Activated CD4-positive, CD25-positive, alpha-beta regulatory T cell treated with anti-CD3 and anti-CD28 coated beads, Interleukin-2, amount 50 U/mL, for 72 hours (primary cell): ENCODE results near the gene PTCD1.

ENCODE experiments used
- DNase-seq: peaks from one replicate; pipeline ENCODE4 v3.0.0; 2021

PTCD1 gene, protein sequence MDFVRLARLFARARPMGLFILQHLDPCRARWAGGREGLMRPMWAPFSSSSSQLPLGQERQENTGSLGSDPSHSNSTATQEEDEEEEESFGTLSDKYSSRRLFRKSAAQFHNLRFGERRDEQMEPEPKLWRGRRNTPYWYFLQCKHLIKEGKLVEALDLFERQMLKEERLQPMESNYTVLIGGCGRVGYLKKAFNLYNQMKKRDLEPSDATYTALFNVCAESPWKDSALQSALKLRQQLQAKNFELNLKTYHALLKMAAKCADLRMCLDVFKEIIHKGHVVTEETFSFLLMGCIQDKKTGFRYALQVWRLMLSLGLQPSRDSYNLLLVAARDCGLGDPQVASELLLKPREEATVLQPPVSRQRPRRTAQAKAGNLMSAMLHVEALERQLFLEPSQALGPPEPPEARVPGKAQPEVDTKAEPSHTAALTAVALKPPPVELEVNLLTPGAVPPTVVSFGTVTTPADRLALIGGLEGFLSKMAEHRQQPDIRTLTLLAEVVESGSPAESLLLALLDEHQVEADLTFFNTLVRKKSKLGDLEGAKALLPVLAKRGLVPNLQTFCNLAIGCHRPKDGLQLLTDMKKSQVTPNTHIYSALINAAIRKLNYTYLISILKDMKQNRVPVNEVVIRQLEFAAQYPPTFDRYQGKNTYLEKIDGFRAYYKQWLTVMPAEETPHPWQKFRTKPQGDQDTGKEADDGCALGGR

DNA sequence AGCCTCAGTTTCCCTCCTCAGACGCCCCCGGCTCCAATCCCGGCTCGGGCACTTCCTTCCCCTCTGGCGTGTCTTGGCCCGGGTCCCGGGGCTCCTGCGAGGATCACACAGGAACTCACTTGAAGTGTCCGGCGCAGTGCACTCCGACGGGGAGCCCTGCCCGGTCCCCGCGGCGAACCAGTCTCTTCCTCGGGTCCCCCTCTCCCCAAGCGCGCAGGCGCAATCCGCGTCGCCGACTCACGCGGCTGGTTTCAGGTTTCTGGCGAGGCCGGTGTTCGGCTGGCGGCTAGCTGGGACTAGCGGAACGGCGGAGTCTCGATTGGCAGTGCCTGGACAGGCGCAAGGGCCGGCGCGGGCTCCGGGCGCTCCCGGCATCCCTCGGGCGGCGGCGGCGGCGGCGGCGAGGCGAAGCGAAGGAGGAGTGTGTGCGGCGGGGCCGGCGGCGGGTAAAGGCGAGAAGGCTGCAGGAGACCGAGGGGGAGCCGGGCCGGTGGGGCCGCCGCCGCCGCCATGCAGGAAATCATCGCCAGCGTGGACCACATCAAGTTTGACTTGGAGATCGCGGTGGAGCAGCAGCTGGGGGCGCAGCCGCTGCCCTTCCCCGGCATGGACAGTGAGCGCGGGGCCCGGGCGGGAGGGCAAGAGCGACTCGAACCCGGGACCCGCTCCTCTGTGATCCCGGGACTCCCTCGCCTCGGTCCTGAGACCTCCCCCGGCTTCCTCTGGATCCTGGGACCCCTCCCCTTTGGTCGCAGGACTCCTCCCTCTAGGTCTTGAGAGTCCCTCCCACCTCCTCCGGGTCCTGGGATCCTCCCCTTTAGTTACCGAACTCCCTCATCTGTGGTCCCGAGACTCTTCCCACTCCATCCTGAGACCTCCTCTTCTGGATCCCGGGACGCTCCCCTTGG is at the start of gene PTCD1, which contains the start of gene CPSF4:
PTCD1 (minus strand) TSS at position 226 of the 908 bp plus-strand sequence. CDS start 3,556 bp downstream, outside the sequence.
CPSF4 (plus strand) TSS at position 371 of the 908 bp plus-strand sequence; CDS start at position 511, 140 bp downstream.
- peak; percentile 90 for DNase-seq

DNA sequence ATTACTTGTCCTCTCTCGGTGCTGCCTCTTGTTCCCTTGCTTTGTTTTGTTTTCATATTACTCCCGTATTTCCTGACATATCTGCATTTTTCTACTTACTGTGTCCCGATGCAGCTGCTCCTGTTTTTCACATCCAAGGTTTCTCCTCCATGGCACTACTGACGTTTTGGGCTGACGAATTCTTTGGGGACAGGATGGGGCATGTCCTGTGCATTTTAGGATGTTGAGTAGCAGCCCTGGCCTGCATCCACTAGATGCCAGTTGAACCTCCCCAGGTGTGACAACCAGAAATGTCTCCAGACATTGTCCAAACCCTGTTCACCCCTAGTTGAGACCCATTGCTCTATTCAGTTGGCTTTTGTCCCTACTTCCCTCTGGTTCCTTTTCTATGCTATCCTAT is 46.5 kb upstream of the PTCD1 start:
- no peak for DNase-seq

DNA sequence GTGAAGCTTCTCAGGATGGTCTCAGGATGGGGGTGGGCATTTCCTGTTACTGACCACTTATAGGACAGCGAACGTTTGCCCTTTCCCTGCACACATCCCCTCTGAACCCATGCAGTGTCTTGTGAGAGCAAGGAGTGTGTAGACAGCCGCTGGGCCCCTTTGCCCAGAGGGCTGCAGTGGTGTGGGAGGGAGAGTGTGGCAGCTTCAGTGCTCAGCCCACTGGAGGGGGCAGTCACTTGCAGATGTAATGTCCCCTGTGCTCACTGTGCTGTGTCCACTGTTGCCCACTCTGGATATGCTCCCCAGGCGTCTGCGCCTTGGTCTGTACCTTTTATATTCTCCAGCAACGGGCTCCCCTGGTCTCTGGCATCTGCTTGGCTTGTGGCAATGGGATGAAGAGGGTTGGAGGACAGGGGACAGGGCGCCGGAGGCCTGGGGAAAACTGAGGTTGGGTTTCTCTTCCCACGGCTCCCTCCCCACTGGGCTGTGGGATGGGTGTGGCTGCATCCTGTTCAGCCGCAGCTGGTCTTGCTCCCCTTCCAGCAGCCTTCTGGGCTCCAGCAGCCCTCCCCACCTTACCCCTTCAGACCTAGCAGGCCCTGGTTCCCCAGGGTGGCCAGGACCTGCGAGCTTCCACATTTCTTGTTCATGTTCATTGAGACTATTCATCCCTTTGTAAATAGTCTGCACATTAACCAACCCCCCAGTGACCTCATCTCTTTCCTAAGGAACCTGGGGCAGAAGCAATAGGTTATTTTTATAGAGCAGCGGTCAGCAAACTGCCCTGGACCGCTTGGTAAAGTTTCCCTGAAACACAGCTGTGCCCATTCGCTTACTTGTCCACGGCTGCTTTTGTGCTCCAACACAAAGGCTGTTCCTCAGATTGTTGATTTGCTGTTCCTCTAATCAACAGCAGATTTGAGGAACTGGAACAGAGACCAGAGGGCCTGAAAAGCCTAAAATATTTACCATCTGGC is 40.2 kb upstream of the PTCD1 start:
- DNase-seq = no peak

DNA sequence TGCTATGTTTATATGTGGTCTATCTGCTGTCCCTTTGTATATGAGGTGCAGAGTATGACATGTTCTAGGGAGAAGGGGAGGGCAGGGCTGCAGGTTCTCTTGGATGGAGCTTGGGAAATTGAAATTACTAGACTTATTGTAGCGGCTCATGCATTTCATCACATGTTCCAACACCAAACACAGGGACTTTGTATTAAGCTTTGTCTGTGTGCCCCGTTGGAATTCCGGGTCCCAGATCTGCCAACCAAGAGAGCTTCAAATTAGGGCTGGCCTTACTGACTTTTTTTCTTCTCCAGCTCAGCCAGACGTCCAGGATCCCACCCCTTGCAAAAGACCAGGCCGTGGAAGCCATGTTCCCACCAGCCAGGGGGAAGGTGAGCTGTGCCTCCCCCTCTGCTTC is 37.5 kb upstream of the PTCD1 start:
- DNase-seq = no peak

DNA sequence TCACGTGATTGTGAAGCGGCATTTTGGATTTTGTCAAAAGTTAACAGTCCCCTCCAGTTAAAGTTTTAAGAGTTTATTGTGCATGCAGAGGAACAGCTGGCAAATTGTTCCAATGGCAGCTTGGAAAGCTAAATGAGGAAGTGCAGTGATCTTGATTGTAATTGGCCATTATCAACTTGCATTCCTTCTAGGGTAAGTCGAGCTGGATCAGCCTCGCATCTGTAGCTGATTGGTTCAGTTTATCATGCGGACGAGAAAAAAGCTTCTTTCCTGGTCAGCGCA is 34.7 kb upstream of the PTCD1 start:
- DNase-seq = no peak

DNA sequence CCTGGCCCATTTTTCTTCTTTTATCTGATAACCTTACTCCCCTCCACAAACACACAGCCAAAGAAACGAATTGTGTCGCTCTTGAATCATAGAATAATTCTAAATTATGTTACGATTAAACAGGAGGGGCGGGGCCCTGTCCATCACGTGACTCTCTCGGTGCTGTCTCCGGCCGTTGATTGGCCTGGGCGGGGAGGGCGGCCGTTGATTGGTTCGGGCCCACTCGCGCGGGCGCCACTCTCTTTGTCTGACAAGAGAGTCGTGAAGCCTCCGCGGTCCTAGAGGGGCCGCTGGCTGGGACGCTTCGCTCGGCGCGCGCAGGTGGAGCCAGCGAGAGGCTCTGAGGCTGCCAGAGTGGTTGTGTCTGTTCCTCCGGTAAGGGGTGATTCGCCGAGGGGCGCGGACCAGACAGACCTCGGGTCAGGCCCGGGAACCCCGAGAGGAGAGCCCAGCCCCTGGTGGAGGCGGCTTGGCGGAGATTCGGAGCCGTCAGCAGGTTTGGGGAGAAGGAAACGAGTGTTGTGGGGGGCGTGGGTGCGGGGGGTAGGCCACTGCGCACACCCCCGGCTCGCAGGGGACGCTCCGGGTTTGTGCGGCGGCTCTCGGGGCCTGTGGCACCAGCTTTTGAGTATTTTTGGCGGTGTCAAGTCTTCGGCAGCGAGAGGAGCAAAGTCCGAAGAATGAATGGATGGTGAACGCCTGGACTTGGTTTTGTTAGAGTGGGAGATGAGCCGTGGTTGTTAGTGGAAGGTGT is 34.1 kb upstream of the PTCD1 start, which contains the start of gene ZNF789:
ZNF789 (plus strand) TSS at position 330 of the 754 bp plus-strand sequence. CDS start 3,567 bp downstream, outside the sequence.
- peak; percentile 95 for DNase-seq

DNA sequence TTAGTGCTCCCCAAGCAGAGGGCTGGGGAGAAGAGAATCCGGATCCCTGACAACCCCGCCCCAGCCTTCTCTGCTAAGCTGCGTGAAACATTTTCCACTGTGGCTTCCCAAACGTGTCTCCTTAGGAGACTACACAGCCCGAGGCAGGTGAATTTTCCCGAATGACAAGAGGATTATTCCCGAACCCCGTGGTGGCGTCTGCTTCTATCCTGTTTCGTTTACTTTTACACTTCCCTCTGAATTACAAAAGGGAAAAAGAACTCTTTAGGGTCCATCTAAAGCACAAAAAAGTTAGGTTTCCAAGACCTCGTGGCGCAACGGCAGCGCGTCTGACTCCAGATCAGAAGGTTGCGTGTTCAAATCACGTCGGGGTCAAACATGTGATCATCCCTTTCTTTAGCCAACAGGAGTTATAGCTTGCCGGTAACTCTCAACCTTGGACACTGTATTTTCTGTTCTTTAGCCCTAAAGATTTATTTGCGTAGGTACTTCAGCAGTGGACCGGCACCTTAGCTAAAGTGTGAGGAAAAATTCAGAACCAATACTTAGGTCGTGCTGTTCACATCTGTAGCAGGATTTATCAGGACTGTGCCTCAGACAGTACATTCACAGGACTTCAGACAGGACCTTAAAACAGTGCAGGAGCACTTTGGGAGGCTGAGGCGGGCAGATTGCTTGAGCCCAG is 30.9 kb upstream of the PTCD1 start:
- DNase-seq = no peak

DNA sequence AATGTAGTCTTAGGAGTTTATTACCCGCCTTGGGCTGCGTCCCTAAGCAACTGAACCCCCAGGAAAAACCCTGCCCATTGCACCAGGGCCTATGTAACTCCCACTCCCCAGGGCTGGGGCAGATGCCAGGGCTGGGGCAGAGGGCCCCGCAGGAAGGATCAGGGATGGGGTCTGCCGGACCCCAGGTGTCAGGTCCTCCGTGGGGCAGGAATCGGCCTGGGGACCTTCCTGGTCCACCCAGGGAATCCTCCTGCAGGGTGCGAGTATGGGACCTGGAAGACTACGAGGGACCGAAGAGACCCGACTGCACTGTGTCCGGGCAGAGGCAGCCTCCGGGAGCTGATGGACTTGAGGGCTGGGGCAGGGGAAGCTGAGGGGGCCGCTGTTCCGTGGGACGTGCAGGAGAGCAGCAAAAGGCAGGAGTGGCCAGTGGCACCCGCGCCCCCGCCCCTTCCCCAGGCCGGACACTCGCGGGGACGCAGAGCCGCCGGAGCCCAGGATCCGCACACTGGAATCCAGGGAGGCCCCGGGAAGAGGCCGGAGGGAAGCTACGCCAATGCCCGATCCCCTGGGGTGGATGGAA is 29.8 kb upstream of the PTCD1 start:
- no peak for DNase-seq

DNA sequence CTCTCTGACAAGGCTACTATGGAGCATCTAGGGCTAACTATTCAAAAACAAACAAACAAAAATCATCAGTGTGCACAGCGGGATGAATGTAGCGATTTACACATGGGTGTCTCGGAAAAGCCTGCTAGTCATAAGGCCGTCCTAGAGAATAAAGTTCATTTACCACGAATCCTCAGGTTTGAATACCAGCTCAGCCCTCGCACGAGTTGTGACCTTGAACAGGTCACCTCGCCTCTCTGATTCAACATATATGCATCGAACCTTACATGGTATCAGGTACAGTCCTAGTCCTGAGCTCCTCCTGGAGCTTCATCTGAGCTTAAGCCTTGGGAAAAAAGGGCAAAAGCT is 26.8 kb upstream of the PTCD1 start:
- DNase-seq = no peak

DNA sequence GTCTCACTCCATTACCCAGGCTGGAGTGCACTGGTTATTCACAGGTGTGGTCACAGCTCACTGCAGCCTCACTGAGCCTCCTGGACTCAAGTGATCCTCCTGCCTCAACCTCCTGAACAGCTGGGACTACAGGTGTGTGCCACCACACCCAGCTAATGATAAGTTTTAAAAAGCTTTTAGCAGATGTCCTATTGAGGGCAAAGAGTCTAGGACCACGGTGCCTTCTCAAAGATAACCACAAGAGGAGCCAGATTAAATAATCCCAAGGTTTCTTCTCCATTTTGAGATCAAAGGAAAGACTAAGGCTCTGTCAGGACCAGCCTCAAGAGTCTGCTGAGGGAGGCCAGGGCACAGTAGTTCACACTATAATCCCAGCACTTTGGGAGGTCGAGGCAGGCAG is 22.6 kb upstream of the PTCD1 start:
- no peak for DNase-seq

DNA sequence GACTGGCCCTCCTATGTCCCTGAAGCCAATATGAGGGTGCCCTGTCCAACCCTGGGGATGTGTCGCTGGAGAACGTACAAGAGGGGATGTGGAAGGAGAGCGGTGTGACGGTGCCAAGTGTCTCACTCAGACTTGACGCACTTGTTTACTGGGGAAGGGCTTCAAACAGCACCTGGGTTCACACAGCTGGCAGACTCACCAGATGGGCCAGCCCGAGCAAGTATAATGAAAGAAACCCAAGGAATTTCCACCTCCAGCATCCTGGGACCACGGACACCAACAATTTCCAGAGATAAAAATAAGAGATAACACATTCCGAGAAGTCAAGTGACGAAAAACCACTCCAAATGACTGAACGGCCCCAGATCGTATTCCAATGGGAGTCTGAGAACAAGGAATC is 22.1 kb upstream of the PTCD1 start:
- DNase-seq = no peak

DNA sequence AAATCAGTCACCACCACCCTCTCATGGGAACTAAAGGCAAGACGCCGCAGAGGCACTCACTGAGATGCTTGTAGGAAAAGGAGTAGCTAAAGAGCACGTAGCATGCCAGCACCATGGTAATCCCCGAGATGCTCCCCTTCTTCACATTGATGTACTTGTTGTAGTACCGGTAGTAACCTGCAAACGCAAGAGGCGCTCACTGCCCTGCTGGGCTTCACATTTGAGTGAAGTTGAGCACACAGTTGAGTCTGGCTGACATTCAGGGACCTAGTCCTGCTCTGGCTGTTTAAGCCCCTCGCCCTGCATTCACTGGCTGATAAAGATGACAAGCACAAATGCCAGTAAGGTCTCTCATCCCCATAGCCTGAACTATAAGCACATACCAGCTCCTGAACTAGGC is 20.5 kb upstream of the PTCD1 start:
- no peak for DNase-seq

DNA sequence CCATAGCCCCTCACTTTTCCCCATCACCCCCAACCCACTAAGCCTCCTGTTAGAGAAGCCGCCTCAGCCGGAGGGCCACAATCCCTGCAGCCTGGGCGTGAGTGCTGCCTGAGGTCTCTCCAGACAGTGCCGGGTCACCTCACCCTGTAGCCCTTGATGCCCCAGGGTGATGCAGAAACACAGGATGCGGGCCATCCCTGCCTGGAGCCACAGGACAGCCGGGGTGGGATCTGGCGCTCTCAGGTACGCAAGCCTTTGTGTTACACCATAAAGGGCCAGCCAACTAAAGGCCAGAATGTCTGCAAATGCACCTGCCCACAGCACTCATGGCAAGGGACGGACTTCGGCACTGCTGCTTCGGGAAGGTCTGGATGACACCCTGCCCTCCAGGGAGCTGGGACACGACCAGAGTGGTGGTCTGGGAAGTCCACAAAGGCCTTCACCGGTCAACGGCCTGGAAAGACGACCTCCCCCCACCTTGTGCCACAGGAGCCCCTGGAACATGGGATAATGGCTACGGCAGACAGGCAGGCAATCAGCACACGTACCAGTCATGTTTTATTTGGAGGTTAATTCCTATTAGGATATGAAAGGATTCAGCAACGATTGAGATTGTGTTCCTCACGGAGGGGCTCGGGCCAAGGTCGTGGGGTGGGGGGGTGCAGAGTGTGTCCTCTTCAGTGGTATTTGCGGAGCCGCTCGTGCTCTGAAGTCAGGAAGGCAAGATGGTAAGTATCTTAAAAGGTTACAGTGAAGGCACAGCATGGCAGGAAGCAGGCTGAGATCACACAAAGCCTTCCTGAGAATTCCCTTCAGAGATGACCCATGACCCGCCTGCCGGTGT is 19.3 kb upstream of the PTCD1 start:
- DNase-seq = no peak

DNA sequence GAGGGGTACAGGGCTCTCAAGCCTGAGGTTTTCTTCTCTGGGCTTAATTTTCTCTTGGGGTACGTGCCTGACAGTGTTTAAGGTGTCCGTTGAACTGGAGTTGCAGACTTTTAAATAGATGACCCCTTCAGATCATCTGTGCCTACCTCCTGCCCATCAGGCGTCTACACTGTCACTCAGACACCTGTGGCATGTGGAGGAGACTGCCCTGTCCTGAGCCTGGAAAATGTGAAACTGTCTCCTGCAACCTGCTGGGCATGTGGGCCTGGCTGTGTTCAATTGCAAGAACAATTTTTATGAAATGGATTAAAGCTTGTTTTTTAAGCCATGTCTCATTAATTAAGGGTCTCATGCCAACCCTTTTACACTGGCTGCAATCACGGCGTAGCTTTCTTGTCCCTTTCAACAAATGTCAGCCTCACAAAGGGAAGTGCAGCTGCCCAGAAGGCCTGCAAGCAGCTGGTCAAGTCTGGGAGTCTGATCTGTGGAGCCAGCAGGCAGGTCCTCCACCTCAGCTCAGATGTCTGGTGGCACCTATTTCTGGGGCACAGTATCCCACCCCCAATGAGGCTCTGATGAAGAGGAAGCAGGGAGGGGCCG is 18.6 kb upstream of the PTCD1 start:
- no peak for DNase-seq

DNA sequence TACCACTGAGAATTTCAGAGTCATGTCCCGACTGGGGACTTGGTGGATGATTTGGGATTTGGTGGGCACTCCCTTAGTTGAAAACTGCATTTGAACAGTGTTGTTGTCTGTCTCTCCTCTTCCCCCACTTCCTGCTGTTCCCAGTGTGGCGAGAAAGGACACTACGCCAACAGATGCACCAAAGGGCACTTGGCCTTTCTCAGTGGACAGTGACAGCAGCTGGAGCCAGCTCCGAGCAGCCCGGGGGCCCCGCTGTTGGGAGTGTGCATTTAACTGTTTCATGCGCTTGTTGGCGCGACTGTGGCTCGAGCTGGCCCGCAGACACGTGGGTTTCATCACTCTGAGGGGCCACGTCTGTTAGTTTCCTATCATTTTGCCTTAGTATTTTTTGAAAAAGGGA is 17.7 kb upstream of the PTCD1 start:
- no peak for DNase-seq

DNA sequence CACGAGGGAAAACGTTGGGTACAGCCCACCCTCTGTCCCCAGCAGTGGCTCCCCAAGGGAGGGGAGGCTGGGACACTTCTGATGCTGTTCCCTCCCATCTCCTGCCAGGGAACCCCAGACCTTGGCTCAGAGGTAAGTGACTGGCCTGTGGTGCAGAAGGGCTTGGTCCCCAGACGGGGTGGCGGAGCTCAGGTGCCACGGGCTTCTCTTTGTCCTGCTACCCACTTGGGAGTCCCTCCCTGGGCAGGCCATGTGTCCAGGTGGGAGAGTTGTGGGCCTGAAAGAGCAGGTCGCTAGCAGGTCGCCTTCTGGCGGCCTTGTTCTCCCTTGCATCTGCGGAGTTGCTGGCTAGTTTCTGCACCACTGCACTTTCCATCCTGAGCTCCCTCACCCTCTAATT is 17.3 kb upstream of the PTCD1 start:
- DNase-seq = no peak

DNA sequence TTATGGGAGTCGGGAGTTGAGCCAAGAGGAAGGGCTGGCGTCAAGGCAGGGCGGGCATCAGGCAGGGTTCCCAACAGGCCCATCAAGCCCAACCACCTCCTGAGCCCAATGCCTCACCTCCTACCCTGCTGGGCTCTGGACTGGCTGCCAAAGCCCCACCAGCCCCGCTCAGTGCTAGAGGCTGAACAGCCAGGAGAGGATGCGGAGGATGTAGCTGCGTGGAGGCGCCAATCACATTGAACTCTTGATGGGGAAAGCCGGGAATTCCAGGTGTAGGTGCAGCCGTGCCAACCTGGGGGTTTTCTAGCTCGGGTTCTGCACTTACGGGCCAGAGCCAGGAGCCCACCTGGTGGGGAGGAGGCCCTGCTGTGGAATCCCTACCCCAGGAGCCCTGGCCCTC is 14.5 kb upstream of the PTCD1 start:
- no peak for DNase-seq

DNA sequence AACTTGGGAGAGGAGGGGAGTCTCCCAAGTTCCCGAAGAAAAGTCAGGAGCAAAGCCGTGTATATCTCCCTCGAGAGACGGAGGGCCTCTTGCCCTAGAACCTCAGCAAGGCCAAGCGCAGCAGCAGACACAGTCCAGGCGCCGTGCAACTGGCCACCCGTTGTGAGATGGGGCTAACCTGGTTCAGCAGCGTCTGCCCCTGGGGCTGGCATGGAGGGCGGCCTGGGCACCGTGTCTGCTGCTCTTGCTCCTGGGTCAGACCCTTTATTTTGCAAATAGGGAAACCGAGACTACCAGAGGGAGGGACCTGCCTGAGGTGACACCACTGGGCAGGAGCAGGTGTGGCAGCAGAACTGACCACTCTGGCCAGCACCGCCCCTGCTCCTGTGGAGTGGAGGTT is 13.9 kb upstream of the PTCD1 start:
- no peak for DNase-seq

DNA sequence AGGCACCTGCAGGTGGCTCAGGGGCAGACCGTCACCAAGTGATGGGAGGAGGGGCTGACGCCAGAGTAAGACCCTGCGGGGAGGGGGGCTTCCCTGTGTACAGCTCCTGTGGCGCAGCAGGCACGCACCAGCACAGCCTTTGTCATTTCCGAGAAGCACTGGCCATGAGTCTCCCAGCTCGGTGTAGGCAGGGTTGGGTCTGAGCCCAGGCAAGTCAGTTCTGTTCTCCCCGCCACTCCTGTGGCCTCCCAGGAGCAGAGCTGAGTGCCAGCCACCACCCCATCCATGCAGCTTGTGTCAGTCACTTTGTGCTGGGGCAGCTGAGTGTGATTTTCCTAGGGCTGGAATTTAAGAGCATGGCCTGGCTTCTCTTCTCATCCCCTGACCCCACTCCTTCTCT is 13.3 kb upstream of the PTCD1 start:
- DNase-seq = no peak
